K562 (cell line): ENCODE data around the gene ZNF462. TPM values are rescaled to one million over a fixed set of nuclear protein-coding genes. Genes with fewer than 3 reads are reported as not detected.

Experiments used
- ATAC-seq: fragments of 200-7000 bp; cut with Tn5 transposase; 3 replicates; pipeline ENCODE4 v1.9.1; 2020; ENCODE audit warnings: moderate library complexity
- BruUV-seq: library from RNA; stranded (reverse); fragments of 400-500 nt; replicated peaks from 2 replicates; lab custom pipeline; 2021; lab: Mats Ljungman, UMichigan
- CTCF ChIA-PET: fragments of 300-600 bp; formaldehyde crosslinking; extraction: SDS; loops from one replicate; lab custom pipeline; 2021; ENCODE audit warnings: low intra/inter-chr PET ratio; lab: Yijun Ruan, JAX
- POLR2A ChIA-PET: fragments of 300-600, 350-650 bp; sonication (Branson Sonifier 250); formaldehyde crosslinking; extraction: SDS; loops from one replicate; lab custom pipeline; 2021; ENCODE audit warnings: antibody characterized with exemption, inconsistent platforms; lab: Yijun Ruan, JAX
- DNase-seq, 4 experiments: peaks; one replicate each; pipeline versions ENCODE4 v3.0.0 to v3.0.0-alpha.2; 2011 to 2018; ENCODE audit warnings: low spot score in 3 of 4, mixed read lengths in 3 of 4; ENCODE audit errors: extremely low read depth in 1 of 4
- FAIRE-seq: peaks from 2 replicates; lab custom pipeline; 2011; peaks lifted over from hg19 to GRCh38; lab: Jason Lieb, UNC
- H2AFZ ChIP-seq: 2 replicates; pipeline ENCODE4 v1.6.0; 2011; ENCODE audit warnings: low read depth, low read length, control low read depth, inconsistent platforms
- H3K27ac ChIP-seq: fragments of 200-600 bp; 3 replicates; pipeline ENCODE4 v1.8.0; 2011; ENCODE audit warnings: low read depth, mild to moderate bottlenecking, control low read depth, inconsistent platforms, low read length, moderate library complexity, mixed read lengths; ENCODE audit errors: extremely low read depth
- H3K27me3 ChIP-seq, 2 experiments: fragments of 300-600 bp in 1 of 2; 2 replicates in 1 of 2; 3 replicates in 1 of 2; pipeline versions ENCODE4 v1.6.0 to v1.8.0; 2011; ENCODE audit warnings: inconsistent platforms in 2 of 2, low read length in 2 of 2, mild to moderate bottlenecking in 1 of 2, mixed read lengths in 1 of 2, moderate library complexity in 1 of 2; ENCODE audit not compliant: control insufficient read depth in 2 of 2, insufficient read depth in 2 of 2
- H3K36me3 ChIP-seq: fragments of 300-600 bp; 3 replicates; pipeline ENCODE4 v1.8.0; 2011; ENCODE audit warnings: mild to moderate bottlenecking, low read length, inconsistent platforms; ENCODE audit not compliant: control insufficient read depth, insufficient read depth
- H3K4me1 ChIP-seq, 2 experiments: fragments of 200-600 bp in 1 of 2; replicated peaks in 1 of 2; 2 replicates in 1 of 2; 3 replicates in 1 of 2; pipeline versions ENCODE4 v1.5.1 to v1.8.0; 2011; ENCODE audit warnings: inconsistent platforms in 2 of 2, low read length in 2 of 2, mild to moderate bottlenecking in 1 of 2, mixed read lengths in 1 of 2, moderate library complexity in 1 of 2; ENCODE audit not compliant: control insufficient read depth in 2 of 2, insufficient read depth in 2 of 2
- H3K4me2 ChIP-seq: 2 replicates; pipeline ENCODE4 v1.6.1; 2011; ENCODE audit warnings: low read length, control low read depth, inconsistent platforms, mixed read lengths; ENCODE audit not compliant: insufficient read depth
- H3K4me3 ChIP-seq: fragments of 200-600 bp; sonication (generic), shearing (Covaris generic); 2 replicates; pipeline ENCODE4 v1.5.1; 2016; ENCODE audit warnings: control low read depth, inconsistent platforms
- H3K79me2 ChIP-seq: fragments of 200-600 bp; 3 replicates; pipeline ENCODE4 v1.8.0; 2011; ENCODE audit warnings: low read length, inconsistent platforms; ENCODE audit not compliant: control insufficient read depth, insufficient read depth
- H3K9ac ChIP-seq, 2 experiments: 2 replicates each; pipeline versions ENCODE4 v1.6.0 to v1.6.1; 2011; ENCODE audit warnings: low read depth in 2 of 2, low read length in 2 of 2, control low read depth in 1 of 2, inconsistent platforms in 1 of 2, mild to moderate bottlenecking in 1 of 2, mixed read lengths in 1 of 2; ENCODE audit not compliant: insufficient read depth in 1 of 2
- H3K9me1 ChIP-seq: one replicate; pipeline ENCODE4 v1.6.0; 2011; ENCODE audit warnings: inconsistent platforms, mild to moderate bottlenecking, low read length, moderate library complexity; ENCODE audit not compliant: control insufficient read depth, insufficient read depth
- H3K9me3 ChIP-seq: replicated peaks from 2 replicates; pipeline ENCODE4 v1.5.1; 2011; ENCODE audit warnings: low read depth, low read length, inconsistent platforms; ENCODE audit not compliant: control insufficient read depth, insufficient read depth
- H4K20me1 ChIP-seq: replicated peaks from 2 replicates; pipeline ENCODE4 v1.6.1; 2011; ENCODE audit warnings: low read length, inconsistent platforms, mixed read lengths; ENCODE audit not compliant: control insufficient read depth, insufficient read depth
- BCLAF1 ChIP-seq, 2 experiments: fragments of 450-650 bp in 1 of 2; IDR thresholded peaks; 2 replicates each; pipeline ENCODE4 v1.6.1; 2011 to 2017; ENCODE audit warnings: low read depth in 2 of 2, antibody characterized with exemption in 1 of 2, borderline replicate concordance in 1 of 2, low read length in 1 of 2, mild to moderate bottlenecking in 1 of 2, mixed read lengths in 1 of 2; ENCODE audit not compliant: control insufficient read depth in 1 of 2
- FOSL1 ChIP-seq: fragments of 200-800 bp; sonication (Bioruptor generic); conservative IDR thresholded peaks from 2 replicates; pipeline ENCODE4 v1.6.1; 2016; ENCODE audit warnings: missing genetic modification characterization, missing compliant biosample characterization
- GABPB1 ChIP-seq: sonication (generic); formaldehyde crosslinking; IDR thresholded peaks from 2 replicates; pipeline ENCODE4 v1.8.0; 2022; ENCODE audit warnings: mild to moderate bottlenecking, missing genetic modification reagents
- GTF3C2 ChIP-seq: IDR thresholded peaks from 3 replicates; pipeline ENCODE4 v1.6.1; 2011; ENCODE audit warnings: borderline replicate concordance, mild to moderate bottlenecking, moderate library complexity; ENCODE audit not compliant: insufficient read length; ENCODE audit errors: extremely low read depth
- HSF4 ChIP-seq: fragments of 250-450 bp; sonication (Bioruptor Pico); IDR thresholded peaks from 2 replicates; pipeline ENCODE4 v2.1.2; 2022; ENCODE audit warnings: mild to moderate bottlenecking, moderate library complexity, borderline replicate concordance
- ILK ChIP-seq: fragments of 450-650 bp; IDR thresholded peaks from 2 replicates; pipeline ENCODE4 v1.6.1; 2016; ENCODE audit warnings: missing genetic modification characterization, low read depth, mild to moderate bottlenecking, missing compliant biosample characterization, moderate library complexity, borderline replicate concordance
- MBD1 ChIP-seq: fragments of 250-450 bp; sonication (Bioruptor Pico); IDR thresholded peaks from 2 replicates; pipeline ENCODE4 v1.8.0; 2022; ENCODE audit warnings: inconsistent platforms
- PCBP2 ChIP-seq: fragments of 200-400 bp; formaldehyde crosslinking; IDR thresholded peaks from 2 replicates; pipeline ENCODE4 v1.6.1; 2018; ENCODE audit warnings: low read length, low read depth, mild to moderate bottlenecking, moderate library complexity; ENCODE audit not compliant: poor library complexity, severe bottlenecking
- POLR2AphosphoS5 ChIP-seq: IDR thresholded peaks from 2 replicates; pipeline ENCODE4 v1.6.1; 2011; ENCODE audit warnings: mild to moderate bottlenecking, low read depth, low read length, moderate library complexity; ENCODE audit not compliant: control insufficient read depth, insufficient read depth
- RBFOX2 ChIP-seq: fragments of 200-400 bp; formaldehyde crosslinking; IDR thresholded peaks from 2 replicates; pipeline ENCODE4 v1.6.1; 2017; ENCODE audit warnings: low read depth, mild to moderate bottlenecking, low read length, moderate library complexity
- RUNX1 ChIP-seq: sonication (generic); IDR thresholded peaks from 2 replicates; pipeline ENCODE4 v1.6.1; 2016; ENCODE audit warnings: antibody characterized with exemption, low read depth
- ZNF143 ChIP-seq: sonication (generic); formaldehyde crosslinking; IDR thresholded peaks from 2 replicates; pipeline ENCODE4 v1.9.0; 2022; ENCODE audit warnings: mild to moderate bottlenecking, missing genetic modification reagents
- ZNF165 ChIP-seq: fragments of 250-450 bp; sonication (Bioruptor Pico); IDR thresholded peaks from 2 replicates; pipeline ENCODE4 v1.4.0; 2020; ENCODE audit warnings: borderline replicate concordance
- ZNF764 ChIP-seq: fragments of 250-450 bp; sonication (Bioruptor Pico); IDR thresholded peaks from 2 replicates; pipeline ENCODE4 v1.4.0; 2020; ENCODE audit warnings: low read depth, mild to moderate bottlenecking, moderate library complexity
- ZNF778 ChIP-seq: fragments of 450-650 bp; formaldehyde crosslinking; IDR thresholded peaks from 2 replicates; pipeline ENCODE4 v1.4.0; 2020; ENCODE audit warnings: mild to moderate bottlenecking, moderate library complexity
- WGBS: fragments of 100-300 bp; shearing (Covaris generic); methylation state at CpG from one replicate; pipeline ENCODE4 v1.1.6; 2016; ENCODE audit warnings: low coverage, mixed read lengths; ENCODE audit not compliant: insufficient coverage; ENCODE audit errors: missing lambda C conversion rate; 5-methylcytosine and 5-hydroxymethylcytosine counted together
- in situ Hi-C: fragments of 300-500 bp; cut with MboI; formaldehyde crosslinking; loops from 4 replicates; pipeline ENCODE4 v1.15.0; 2018; ENCODE audit warnings: inconsistent platforms, mixed read lengths
- intact Hi-C: fragments of 100-400 bp; cut with micrococcal nuclease; formaldehyde crosslinking; loops from 2 replicates; pipeline ENCODE4 v1.14.2; 2022
- polyA plus RNA-seq, 8 experiments: library from polyadenylated mRNA; depleted of rRNA in 4 of 8; stranded (reverse) in 5 of 8; unstranded in 3 of 8; fragments of >200 nt; fragmentation: Nextera tagmentation in 2 of 8; fragmentation: Illumina TruSeq in 1 of 8; extraction: Ambion mirVana in 2 of 8; extraction: Trizol in 1 of 8; gene quantifications; 2 replicates each; pipeline versions ENCODE4 v1.2.1 to v1.2.3, GENCODE V29; 2011 to 2014; ENCODE audit warnings: inconsistent platforms in 1 of 8, missing spikeins in 1 of 8
- total RNA-seq, 7 experiments: library from RNA; depleted of rRNA in 6 of 7; stranded (reverse); fragments of >200 nt in 6 of 7; fragmentation: Illumina TruSeq in 2 of 7; extraction: Trizol in 2 of 7; gene quantifications; 2 replicates each; pipeline versions ENCODE4 v1.2.1 to v1.2.3, GENCODE V29; 2011 to 2021; ENCODE audit warnings: low replicate concordance in 1 of 7

Gene ZNF462
- total and polyA plus RNA-seq, 9 of the 15 experiments (the other 6 are each of a cell fraction or from before 2014, with no cell fraction given): 0.20 TPM; not detected in 8

GRCh38 chr9:106868087-106868486 is 5.1 kb downstream of the ZNF462 start:
- Histone ChIP-seq H3K27ac (no peak overlapping the region), H3K79me2 (no peaks in the 10 kb centered on the region), H4K20me1 (no peaks in the 10 kb centered on the region), H3K4me1 (no peaks in the 10 kb centered on the region), H3K9me1 (no peaks in the 10 kb centered on the region), H3K4me3 (no peak overlapping the region), H3K9me3 (no peaks in the 10 kb centered on the region), H3K4me2 (no peak overlapping the region), H2AFZ (no peak overlapping the region), H3K9ac (no peak overlapping the region), H3K36me3 (no peaks in the 10 kb centered on the region), H3K27me3 (peaks cover 0 to 2% of the 10 kb centered on the region in 2 experiments; a peak in 1 of 5 replicates)
- FAIRE-seq: no peak
- POLR2A ChIA-PET: interaction anchor here (0.6 kb wide), 1 partner anchor 1222 kb away, joined by 3 read pairs; no protein-coding TSS in a partner anchor
- no peak for DNase-seq
- CTCF ChIA-PET: no interaction called here
- in situ Hi-C loops (no loop called here), intact Hi-C loops (no loop called here)
- no peak for ATAC-seq
- BruUV-seq: no TSS peak
- WGBS: 0% methylated on average over 1 of the region's 1 CpG
- TF ChIP-seq BCLAF1 (IDR thresholded peaks at IDR 0.05; ENCODE audit: borderline replicate concordance in 1 of 2, control insufficient read depth in 1 of 2, low read depth in 2 of 2, low read length in 1 of 2): no peak
- TF ChIP-seq ILK (tag): no peak
- no peak for TF ChIP-seq GABPB1
- TF ChIP-seq RBFOX2: no peak
- TF ChIP-seq ZNF165 (CRISPR knock-in tag): no peak
- no peak for TF ChIP-seq MBD1 (CRISPR knock-in tag)
- TF ChIP-seq RUNX1: no peak
- no peak for TF ChIP-seq HSF4
- TF ChIP-seq GTF3C2: no peak
- TF ChIP-seq POLR2AphosphoS5: no peak
- no peak for TF ChIP-seq PCBP2
- TF ChIP-seq ZNF764 (CRISPR knock-in tag): no peak
- TF ChIP-seq ZNF778 (CRISPR knock-in tag): no peak
- no peak for TF ChIP-seq FOSL1 (tag)
- no peak for TF ChIP-seq ZNF143
